D341Med (cell line): ENCODE measurements around the gene RRP1.

Experiments used
- DNase-seq: peaks from one replicate; pipeline ENCODE4 v3.0.0; 2012; ENCODE audit warnings: low spot score

Gene RRP1

DNA sequence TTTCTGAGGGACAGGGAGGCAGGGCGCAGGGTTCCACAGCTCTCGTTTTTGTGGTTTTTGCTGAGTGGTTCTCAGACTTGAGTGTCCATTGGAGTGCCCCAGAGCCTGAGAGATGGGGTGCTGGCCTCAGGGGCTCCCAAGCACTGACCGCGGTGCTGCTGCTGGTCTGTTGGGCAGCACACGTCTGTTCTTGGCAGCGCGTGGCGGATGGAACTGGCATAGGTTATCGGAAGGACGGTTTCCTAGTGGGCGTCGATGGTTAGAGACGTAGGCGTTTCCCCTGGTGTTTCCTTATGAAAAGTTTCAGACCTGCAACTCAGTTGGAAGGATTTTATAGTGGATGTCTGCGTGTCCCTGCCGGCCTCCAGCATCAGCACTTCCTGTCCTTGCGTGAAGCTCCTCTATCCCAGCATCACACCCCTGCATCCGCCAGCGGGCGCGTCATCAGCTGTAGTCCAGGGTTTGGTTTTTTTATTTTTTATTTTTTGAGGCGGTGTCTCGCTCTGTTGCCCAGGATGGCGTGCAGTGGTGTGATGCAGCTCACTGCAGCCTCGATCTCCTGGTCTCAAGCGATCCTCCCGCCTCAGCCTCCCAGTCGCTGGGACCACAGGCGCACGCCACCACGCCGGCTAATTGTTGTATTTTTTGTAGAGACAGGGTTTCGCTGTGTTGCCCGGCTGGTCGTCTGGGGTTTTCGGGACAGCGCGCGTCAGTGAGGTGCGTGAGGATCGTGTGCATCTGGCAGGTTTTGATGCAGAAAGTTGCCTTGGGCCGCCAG is 11.8 kb downstream of the RRP1 start:
- no peak for DNase-seq

DNA sequence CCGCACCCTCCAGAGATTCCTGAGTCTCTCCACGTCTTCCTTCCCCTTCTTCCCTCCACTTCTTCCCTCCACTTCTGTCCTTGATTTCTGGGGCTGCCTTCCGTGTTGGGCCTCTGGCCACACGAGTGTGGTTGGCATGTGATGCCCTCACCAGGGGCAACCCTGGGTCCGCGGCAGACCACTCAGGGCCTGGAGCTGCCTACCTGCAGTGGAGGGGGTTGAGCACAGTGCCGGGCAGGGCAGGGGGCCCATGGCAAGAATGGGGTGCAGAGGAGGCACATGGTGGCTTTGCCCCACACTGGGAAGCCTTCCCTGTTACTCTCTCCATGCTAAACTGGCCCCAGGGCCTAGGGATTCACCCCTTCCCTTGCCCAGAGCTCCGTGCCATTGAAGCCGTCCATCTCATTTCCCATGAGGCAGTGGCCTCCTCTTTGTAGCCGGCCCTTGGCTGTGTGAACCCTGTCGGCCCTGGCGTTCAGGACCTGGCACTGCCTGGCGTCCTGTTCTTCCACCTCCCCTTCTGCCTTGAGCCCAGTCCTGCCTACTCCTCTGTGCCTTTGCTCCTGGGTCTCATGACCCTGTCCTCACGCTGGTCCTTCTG is 13.4 kb downstream of the RRP1 start:
- DNase-seq = no peak

DNA sequence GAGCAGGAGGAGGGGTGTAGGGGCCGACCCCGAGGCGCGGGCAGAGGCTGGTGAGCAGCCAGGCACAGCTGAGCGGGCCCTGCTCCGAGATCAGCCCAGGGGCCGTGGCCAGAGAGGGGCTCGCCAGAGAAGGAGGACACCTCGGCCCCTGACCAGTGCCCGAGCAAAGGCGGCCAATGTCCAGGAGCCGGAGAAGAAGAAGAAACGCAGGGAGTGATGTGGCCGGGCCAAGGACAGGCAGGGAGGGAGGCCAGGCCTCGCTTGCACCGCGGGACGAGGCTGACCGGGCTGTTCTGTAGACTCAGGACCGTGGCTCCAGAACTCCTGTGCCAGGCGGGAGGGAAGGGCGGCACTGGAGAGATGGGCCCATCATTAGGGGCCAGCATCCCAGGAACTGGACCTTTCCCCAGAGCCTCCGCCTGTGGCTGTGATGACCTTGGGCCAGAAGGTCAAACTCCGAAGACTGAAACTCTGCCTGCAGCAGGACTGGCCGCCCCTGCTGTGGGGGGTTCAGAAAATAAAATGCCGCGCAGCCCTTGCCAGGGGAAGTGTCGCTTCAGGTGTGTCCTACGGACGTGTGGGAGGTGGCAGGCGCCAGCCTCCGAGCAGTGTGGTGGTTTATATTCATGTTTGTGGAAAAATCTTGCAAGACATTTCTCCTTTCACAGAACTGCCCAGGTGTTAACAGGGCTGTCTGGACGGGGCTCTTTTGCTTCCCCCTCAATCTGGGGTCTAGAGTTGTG is 14.4 kb downstream of the RRP1 start:
- DNase-seq = no peak

DNA sequence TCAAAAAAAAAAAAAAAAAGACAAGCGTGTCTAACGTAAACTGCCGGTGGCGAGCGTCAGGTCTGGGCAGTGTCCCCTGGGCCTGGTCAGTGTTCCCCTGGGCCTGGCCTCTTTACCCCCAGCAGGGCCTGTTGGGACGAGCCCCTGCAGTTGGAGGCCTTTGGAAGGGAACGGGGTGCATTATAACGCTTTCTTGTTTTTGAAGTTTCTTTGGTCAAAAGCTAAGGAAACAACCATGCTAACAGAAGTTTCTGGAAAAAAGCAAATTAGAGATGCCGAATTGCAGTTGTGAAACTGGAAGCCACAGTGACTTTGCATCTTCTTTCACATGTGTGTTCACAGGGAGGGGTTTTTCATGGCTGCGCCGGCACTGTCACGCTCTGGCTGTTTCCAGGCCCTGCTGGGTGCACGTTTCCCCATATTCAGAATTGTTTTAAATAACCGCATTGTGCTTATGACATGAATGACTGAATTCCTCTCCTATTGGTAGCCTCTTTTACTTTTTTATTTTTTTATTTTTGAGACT is 16.0 kb downstream of the RRP1 start:
- DNase-seq = no peak

DNA sequence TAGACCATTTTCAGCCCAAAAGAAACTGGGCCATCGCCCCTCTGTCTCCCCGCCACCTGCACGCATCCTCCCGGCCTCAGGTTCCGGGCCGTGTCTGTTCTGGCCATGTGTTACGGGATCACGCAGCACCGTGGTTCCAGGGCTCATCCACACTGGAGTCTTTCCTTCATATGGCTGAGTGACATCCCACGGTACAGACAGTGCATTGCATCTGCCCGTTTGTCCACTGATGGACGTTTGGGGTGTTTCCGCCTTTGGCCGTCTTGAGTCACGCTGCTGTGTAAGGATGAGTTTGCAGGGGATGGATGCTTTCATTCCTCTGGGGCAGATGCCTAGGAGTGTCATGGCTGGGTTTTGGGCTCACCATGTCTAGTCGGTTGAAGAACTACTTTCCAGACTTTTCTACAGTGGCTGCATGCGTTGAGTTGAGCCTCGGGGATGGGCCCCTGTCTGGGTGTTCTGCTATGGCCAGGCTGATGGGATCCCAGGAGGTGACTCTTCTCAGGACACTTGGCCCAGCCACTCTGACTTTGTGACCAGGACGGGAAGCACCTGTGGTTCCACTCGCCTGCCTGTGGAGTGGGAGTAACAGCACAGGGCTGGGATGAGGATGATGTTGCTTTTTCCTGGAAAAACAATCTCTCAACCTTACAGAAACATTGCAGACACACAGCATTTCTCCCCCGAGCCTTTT is 16.8 kb downstream of the RRP1 start:
- no peak for DNase-seq

DNA sequence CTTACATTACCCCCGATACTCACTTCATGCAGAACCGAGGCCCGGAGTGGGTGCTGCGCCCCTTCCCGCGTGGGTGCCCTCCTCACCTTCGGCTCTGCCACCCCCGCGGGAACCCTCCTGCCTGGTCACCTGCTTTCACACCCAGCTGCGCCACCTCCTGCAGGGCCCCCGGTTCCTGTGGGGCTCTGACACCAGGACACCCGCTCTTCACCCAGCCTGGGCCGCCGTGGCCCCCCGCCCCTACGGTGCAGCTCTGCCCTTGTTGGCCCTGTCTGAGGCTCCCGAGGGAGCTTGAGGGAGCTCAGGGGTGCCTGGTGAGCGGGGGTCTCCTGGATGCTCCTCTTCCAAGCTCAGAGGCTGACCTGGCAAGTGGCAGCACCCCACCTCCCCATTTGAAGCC is 19.0 kb downstream of the RRP1 start:
- DNase-seq = no peak

DNA sequence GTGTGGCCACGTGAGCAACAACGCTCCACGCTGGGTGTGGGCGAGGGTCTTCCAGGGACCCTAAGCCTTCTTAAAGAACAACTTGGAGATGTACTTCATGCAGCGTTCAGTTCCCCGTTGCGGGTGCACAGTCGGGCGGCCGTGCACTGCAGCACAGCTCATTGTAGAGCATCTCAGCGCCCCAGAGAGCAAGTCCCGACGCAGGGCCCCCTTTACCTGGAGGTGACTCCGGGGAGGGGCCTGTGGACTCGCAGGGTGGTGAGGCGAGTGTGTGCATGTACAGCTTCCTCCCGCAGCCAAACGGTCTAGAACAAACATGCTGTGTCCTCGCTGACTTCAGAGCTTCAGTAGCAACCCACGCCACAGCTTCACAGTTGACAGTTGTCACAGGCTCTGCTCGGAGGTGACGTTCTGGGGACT is 19.5 kb downstream of the RRP1 start:
- no peak for DNase-seq

DNA sequence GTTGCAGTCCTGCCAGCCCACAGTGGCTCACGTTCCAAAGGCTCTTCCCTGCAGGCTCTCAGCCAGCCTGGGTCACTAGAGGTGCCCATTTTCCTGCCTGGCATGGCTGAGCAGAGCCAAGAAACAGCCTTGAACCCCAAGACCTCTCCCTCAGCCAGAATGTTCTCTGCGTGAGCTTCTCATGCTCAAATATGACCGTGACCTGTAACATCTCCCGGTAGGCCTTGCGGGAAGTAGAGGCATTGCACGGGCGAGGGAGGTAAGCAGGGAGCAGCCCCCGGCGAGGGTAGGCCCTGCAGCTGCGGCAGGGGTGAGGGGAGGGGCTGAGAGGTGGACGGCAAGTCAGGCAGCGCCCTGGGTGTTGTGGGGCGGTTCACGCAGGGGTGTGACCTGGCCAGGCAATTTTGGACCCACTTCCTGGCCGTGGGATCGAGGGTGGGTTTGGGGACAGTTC is 20.0 kb downstream of the RRP1 start:
- DNase-seq = no peak

DNA sequence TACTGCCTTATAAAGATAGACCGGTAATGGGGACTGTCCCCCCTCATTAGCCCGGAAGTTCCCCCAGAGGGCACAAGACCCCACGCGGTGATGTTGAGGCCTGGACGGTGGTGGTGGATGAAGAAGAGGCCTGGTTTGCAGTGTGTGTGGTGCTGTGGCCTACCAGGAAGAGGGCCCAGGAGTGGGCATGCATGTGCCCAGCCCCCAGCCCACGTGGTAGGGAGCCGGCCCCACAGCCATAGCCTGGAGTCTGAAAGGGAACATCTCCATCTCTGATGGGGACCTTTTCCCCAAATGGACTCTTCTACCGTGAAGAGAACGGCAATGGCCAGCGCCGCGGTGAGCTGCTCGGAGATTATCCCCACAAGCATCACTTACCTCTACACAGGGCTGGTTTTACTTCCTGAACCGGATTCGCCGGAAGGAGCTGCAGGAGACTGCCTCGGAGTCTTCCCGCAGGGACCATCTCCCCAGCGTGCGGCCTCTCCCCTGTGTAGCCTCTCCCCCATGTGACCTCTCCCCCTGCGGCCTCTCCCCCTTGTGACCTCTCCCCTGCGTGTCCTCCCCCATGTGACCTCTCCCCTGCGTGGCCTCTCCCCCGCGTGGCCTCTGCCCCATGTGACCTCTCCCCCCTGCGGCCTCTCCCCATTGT is 20.6 kb downstream of the RRP1 start:
- DNase-seq = no peak

DNA sequence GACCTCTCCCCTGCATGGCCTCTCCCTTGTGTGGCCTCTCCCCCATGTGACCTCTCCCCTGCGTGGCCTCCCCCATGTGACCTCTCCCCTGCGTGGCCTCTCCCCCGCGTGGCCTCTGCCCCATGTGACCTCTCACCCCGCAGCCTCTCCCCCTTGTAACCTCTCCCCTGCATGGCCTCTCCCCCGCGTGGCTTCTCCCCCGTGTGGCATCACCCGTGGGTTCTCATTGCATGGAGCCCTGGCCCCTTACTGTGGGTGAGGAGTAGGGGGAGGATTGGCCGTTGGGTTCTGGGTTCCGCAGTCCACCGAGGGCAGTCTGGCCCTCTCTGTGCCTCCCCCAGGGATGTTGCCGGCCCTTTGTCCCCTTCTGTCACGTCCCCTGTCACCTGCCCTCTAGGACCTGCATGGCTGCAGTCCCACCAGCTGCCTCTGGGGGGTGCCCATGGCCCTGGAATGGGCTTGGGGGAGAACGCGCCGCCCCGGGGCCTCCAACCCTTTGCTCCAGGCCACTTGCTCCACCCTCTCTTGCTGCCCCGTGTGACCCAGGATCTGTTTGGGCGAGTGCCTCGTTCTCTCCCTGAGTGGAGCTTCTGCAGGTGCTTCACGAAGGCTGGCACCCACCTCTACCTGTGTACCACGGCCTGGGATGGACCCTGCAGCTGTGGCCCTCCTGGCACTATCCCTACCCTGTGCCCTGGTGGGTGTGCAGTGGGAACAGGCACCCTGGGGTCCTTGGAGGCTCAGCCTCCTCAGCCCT is 21.3 kb downstream of the RRP1 start:
- peak; percentile 96 for DNase-seq

DNA sequence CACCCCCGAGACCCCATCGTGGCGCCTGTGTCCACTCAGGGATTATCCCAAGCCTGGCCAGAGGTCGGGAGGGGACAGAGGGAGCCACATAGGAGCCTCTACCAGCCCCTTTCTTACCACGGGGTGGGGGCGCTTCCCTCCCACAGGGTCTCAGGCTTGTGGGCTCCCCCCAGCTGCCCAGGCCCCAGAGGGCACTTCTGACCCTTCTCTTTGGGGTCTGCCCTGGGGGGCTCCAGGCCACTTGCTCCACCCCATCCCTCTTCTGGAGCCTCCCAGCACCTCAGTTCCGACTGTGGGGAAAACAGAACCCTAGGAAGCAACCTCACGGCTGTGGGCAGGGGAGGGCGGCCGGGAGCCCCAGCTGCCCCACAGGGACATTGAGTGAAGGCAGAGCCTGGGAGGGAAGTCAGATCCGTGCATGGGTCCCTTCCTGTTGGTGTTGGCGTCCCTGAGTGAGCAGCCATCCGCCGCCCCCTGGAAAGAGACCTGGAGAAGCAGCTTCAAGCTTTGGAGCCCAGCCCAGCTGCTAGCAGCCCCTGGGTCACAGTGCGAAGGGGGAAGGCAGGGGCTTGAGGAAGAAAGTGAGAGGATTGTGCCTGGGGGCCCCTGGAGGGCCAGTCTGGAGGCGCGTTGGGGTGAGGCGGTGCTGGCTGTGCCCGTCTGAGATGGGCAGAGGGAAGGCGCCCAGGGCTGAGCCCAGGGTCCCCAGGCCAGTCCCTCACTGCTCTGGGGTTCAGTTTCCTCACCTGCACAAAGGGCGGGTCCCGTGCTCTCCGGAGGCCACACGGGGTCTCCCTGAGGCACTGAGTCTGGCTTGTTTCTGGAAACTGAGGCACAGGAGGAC is 22.1 kb downstream of the RRP1 start:
- DNase-seq = no peak

DNA sequence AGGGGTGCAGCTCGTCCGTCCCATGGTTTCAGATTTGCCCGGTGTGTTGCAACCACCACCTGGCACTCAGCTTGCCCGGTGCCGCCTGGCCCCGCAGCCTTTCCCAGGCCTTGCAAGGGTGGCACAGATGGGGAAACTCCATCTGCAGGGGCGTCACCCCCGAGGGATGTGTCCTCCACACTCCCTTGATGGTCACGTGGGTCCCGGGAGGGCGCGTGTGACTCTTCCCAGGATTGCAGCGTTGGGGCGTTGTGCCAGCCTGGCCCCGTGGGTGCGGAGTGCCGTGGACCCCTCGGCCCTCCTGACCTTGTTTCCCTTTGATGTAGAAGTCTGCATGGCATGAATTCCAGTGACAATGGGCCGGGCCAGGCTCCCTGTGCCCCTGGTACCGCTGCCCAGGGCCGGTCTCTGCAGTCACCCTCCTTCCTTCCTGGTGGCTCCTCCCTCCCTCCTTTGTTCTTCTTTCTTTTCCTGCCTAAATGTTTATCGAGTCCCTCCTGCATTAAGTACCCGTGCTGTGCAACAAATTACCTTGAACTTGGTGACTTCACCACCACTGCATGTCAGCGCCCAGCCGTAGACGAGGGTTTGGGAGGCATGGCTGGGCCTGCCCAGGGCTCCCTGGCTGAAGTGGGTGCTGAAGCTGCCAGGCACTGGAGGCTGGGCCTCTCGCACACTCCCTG is 22.9 kb downstream of the RRP1 start:
- DNase-seq = no peak

DNA sequence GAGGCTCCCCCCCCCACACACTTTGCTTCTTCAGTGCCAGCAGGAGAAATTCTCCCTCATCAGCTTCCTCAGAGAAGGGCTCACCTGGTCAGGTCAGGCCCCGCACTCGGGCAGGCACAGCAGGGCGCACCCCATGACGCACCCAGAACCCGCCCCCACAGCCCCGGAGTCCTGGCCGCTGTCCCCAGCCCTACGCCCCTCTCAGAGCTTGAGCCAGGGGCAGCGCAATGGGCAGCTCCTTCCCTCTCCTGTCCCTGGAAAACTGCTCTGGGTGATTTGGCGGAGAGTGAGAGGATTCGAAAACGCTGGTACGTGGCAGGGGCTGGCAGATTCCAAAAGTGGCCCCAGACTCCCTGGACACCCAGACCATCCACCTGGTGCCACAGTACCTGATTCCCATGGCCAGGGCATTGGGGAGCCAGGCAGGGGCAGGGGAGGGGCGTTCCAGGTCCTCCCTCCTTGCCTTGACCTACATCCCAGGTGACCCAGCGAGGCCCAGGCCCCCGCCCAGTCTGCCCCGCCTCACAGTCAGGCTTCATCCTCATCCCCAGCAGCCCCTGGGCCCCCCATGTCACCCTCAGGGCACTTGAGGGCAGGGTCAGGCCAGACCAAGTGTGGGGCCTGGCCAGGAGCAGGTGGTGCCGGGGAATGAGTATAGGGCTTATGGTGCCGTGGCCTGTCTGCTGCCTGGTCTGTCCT is 23.7 kb downstream of the RRP1 start:
- no peak for DNase-seq

DNA sequence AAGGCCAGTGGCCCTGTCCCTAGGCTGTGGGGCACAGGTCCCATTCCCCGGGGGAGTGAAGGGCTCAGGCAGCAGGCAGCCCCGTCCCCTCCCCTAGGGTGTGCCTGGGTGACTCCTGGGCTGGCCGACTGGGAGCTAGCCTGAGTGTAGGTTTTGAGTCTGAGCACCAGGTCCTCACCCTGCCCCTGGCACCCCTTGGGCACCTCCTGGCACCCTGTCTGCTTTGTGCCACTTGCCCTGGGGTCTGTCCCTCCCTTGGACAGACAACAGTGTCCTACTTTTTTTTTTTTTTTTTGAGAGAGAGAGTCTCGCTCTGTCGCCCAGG is 24.2 kb downstream of the RRP1 start:
- DNase-seq = no peak

DNA sequence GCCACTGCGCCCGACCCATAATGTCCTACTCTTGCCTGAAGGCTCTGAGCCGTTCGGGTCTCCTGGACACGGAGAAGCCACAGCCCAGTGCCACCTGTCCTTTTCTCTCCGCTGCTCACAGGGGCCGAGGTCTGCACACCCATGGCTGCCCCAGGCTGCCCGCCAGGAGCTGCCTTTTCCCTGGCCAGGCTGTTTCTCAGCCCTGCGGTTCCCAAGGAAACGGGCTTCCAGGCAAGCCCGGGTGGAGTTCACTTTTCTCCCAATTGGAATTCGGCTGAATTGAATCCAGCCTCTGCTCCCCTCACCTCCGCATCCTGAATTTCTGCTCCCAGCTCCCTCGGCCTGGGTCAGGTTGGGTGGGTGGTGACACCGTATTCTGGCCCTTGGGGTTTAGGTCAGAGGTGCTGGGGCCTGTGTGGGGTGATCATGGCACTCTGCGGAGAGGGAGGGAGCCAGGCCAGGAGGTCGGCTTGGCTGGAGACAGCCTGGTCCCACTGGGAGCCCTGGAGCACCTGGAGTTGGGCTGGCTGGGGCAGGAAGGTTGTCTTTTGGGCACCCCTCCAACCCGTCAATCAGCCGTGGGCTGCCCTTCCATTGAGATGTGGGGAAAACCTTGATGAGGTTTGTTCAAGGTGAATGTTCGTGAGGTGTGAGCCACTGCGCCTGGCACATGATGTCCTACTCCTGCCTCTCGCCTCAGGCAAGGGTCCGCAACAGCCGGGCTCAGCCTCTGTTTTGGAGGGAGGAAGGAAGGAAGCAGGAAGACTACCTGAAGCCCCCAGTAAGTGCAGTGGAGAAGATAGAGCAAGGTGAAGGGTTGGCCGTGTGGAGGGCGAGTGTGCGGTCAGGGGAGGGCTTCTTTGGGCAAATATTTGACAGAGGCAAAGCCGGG is 25.1 kb downstream of the RRP1 start:
- no peak for DNase-seq

DNA sequence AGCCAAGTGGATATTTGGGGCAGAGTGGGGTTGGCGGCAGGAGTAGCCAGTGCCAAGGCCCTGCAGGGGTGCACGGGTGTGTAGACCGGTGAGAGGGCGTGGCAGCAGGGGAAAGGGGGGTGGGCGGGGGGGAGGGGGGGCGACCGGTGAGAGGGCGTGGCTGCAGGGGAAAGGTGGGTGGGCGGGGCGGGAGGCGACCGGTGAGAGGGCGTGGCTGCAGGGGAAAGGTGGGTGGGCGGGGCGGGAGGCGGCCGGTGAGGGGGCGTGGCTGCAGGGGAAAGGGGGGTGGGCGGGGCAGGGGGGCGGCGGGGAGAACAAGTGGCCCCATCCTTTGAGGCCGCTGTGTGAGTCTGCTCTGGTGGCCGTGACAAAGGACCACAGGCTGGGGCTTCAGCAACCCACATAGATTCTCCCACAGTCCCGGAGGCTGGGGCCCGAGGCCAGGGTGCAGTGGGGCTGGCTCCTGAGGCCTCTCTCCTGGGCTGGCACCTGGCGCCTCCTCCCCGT is 25.8 kb downstream of the RRP1 start:
- no peak for DNase-seq

DNA sequence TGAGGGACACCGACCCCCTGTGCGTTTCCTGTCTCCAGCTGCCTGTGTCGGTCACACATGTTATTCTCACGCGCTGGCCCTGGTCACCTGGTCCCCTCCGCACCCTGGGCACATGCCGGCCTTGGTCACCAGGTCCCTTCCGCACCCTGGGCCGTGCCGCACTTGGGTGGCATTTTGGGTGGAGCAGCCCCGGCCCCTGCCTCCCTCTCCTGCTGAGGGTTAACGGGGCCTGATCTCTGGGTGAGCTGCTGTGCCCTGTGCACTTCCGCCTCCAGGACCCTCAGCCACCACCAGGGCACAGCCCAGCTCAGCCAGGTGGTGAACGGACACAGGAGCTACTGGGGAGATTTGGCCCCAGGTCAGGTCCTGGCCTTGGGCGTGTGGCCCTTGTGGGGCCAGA is 26.6 kb downstream of the RRP1 start:
- DNase-seq = no peak

DNA sequence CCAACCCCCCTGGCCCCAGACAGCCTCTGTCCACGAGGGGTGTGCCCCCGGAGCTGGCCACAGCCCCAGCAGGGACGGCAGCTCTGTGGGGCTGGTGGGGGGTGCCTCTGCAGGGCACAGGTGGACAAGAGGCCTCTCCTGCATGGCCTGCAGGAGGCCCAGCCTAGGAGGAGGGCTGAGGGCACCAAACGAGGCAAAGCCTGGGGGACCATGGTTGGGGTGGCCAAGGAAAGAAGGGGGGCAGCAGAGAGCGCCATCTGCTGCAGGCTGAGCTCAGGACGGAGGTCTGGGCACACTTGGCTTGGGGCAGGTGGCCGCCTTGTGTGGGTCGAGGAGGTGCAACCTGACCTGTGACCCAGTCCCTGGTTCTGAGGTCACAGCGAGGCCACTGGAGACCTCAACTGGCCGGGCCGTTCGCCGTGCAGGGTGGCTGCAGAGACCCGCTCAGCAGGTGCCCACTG is 27.3 kb downstream of the RRP1 start:
- no peak for DNase-seq
